GM19395 (cell line): ENCODE results near the gene HSF4.

Source experiments
- ATAC-seq: cut with Tn5 transposase; IDR thresholded peaks from one replicate; pipeline ENCODE4 v1.9.1; 2021; ENCODE audit warnings: mild to moderate bottlenecking, moderate library complexity; ENCODE audit not compliant: unreplicated experiment

Gene HSF4

GRCh38 chr16:67183627-67184452, 19.3 kb downstream of the HSF4 start, which contains the start of gene MATCAP1:
TSS of gene MATCAP1 (minus strand) at chr16:67183963. CDS start at chr16:67180610, 3,353 bp downstream.
- peak; percentile 92 for ATAC-seq

DNA sequence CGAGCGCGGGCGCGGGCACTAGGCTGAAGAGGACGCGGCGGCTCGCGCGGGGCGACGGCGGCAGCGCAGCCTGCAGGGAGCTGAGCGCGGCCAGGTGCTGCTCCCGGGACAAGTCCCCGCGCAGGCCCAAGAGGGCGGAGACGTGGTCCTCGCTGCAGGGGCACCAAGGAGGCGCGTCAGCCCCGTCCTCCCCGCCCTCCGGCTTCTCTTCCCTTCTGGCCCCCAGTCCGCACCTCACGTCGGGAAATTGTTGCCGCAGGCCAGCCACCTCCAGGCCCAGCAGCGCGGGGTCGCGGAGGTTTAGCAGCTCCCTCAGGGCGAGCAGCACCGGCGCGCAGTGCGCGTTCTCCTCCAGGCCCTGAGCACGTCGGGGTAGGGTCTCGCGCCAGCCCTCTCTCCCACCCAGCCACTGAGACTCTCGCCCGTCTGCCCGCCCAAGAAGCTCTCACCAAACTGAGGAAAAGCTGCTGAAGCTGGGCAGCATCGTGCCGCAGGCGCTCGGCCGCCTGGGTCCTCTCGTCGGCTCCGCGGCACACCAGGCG, 20.0 kb downstream of the HSF4 start:
- peak; percentile 9 for ATAC-seq

- no peak for ATAC-seq
Observed at GRCh38 chr16:67184995-67185650, 20.6 kb downstream of the HSF4 start.

DNA sequence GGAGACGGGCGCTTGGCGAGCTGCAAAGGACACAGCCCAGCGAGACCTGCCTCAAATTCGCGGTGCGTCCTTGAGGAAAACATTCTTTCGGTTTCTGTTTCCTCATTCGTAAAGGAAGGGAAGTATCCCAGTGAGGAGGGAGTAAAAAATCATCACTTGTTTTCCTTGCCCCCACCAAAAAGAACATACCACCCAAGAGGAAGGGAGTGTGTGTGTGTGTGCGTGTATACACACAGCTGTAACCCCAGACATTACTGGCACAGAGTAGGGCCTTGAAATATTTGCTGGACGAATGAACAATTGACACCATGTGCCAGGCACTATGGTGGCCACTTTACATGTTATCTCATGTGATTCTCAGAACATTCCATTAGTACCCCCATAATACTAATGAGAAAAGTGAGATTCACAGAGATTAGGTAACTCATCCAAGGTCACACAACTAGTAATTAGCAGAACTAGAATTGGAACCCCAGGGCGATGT, 21.1 kb downstream of the HSF4 start:
- no peak for ATAC-seq

DNA sequence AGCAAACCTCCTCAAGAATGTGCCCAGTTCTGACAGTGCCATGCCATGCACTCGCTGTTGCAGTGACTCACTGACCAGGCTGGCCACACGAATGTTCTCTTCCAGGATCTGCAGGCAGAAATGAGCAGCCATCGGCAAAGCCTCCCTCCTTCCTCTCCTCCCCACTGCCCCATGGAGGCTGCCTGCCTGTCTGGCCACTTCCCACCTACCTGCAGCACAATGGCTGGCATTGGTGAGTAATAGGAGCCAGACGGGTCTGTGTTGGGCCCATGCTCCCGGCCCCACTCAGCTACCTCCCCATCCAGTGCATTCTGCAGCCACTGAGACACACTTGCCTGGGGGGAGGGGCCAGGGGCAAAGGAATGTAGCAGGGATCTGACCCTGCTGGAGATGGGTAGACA, 22.0 kb downstream of the HSF4 start:
- ATAC-seq, result no peak

DNA sequence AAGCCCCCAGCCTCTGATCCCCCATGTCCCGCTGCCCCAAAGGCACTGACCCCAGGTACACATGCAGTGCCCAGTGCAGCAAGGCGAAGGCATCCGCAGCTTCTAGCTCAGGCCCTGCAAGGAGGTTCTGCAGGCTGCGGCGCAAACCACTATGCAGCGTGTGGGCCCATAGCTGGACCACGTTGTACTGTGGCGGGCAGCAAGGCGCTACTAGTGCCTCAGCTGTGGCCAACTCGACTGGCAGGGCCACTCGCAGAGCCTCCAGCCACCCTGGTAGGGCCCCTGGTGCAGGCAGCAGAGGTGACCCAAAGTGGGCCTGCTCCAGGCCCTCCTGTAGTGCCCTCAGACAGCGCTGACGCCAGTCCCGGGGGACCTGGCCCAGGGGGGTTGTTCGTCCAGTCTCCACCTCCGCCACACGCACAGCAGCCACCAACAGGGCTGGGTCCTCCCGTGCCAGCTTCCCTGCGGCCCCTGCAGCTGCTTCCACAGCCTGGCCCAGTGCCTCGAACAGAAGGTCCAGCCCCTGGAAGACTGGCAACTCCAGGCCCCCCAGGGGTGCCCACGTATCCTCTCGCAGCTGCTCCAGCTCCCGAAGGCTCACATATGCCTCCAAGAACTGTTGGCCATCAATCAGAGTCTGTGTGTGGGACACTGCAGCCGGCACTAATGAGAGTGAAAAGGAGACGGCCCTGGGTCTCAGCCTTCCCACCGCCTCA, 22.8 kb downstream of the HSF4 start:
- ATAC-seq, result no peak

DNA sequence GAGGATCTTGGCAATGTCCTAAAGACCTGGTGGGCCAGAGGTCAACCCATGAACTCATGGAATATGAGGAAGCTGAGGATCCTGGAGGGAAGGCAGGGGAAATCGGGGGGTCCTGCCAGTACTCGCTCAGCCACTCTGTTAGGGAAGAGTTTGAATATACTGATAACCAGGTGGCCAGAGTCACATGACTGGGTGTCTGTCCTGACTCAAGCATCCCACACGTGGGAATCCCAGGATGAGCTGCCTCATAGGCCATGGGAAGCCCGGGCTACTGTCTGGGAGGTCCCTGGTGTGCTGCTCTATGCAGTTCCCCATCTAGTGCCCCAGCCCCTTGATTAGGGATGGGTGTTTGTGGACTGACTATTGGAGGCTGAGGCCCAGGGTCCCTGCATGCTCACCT, 23.8 kb downstream of the HSF4 start:
- ATAC-seq, result no peak

DNA sequence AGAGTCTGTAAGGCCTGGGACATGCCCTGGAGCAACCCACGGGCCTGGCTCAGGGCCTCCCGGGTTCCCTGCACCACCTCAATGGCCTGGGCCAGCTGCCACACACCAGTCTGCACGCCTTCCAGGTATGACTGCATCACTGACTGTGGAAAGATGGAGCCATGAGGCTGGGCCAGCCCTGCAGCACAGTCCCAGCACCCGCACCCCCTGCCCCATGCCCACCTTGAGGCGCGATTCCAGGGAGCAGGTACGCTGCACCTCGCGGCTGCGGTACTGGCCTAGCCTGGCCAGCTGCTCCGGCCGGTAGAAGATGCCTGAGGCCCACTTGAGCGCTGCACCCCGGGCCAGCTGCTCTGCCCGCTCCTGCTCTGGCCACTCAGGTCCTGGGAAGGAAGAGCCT, 24.3 kb downstream of the HSF4 start:
- ATAC-seq, result no peak

- no peak for ATAC-seq
Observed at GRCh38 chr16:67190041-67190440, 25.5 kb downstream of the HSF4 start, which contains the start of gene EXOC3L1. TSS of gene EXOC3L1 (minus strand) at chr16:67190136. CDS start at chr16:67189676, 460 bp downstream.

GRCh38 chr16:67190448-67191399, 26.2 kb downstream of the HSF4 start:
- ATAC-seq, result no peak

- ATAC-seq, result peak; percentile 4
Observed at GRCh38 chr16:67191411-67191994, 27.0 kb downstream of the HSF4 start.

DNA sequence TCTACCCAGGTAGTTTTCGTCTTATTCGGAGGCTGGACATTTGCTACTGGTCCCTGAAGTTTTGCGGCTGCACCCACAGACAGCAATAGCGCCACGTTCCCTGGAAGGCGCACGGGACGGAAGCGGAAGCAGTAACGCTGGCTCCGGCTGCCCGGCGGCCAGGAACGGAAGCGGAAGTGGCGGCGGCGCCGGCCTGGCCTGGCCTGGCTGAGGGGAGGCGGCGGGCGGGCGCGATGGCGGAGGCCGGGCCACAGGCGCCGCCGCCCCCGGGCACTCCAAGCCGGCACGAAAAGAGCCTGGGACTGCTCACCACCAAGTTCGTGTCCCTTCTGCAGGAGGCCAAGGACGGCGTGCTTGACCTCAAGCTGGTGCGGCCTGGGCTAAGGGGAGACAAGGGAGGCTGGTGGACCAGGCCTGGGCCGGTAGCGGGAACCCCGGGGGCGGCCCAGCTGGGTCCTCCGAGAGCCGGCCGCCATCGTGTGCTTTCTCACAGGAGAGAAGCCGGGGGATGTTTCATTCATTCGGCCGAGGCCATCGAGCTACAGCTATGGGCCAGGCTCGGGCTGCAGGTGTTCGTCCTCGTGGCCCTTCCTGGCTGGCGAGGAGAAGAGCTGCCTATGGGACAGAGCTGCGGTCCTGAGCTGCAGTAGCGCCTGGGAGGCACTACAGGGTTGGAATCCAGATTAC, 27.6 kb downstream of the HSF4 start, which contains the start of gene E2F4:
TSS of gene E2F4 (plus strand) at position 161 of the 687 bp plus-strand sequence. CDS start at position 234, 73 bp downstream.
- peak; percentile 84 for ATAC-seq

- ATAC-seq, result no peak
Observed at GRCh38 chr16:67192781-67193361, 28.3 kb downstream of the HSF4 start.

GRCh38 chr16:67193536-67193935, 29.0 kb downstream of the HSF4 start:
- no peak for ATAC-seq

GRCh38 chr16:67194260-67194659, 29.7 kb downstream of the HSF4 start:
- no peak for ATAC-seq

DNA sequence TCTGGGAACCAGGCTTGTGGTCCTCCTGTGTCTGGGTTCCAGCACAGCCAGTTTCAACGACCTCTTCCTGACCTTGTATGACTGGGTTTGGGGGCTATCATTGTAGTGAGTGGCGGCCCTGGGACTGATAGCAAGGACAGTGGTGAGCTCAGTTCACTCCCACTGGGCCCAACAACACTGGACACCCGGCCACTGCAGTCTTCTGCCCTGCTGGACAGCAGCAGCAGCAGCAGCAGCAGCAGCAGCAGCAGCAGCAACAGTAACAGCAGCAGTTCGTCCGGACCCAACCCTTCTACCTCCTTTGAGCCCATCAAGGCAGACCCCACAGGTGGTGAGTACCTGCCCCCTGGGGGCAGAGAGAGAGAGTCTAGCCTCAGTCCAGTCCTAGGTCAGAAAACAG, 31.1 kb downstream of the HSF4 start:
- ATAC-seq, result no peak

DNA sequence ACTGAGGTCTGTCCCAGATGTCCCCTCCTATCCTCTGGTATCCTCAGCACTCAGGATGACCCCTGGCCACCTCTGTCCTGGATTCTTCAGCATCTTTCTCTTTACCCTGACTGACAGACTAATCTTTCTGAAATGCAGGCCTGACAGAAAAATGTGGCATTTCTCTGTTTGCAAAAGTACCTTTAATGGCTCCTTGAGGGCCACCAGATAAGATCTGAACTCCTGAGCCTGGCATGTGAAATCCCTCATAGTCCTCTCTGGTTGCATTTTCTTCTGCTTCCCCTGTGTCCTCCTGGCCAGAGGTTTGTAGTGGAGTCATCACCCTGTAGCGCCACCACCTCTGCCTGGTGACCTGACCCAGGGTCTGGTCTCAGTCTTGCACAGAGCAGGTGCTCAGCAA, 32.3 kb downstream of the HSF4 start:
- no peak for ATAC-seq

DNA sequence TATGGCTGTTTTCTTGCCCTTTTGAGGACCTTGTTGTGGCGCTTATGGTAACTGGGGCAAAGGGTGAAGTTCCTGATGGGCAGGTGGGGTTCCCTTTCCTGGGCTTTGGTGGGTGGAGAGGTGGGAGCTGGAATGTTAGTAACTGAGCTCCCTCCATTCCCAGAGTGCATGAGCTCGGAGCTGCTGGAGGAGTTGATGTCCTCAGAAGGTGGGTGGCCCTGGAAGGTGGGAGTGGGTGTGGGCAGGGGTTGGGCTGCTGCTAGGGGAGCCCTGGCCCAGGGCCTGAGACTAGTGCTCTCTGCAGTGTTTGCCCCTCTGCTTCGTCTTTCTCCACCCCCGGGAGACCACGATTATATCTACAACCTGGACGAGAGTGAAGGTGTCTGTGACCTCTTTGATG, 33.2 kb downstream of the HSF4 start:
- no peak for ATAC-seq
